A673 (cell line): Measurements from ENCODE around the gene RASAL2.

Source experiments
- CTCF ChIP-seq: fragments of 300-800, 200-600 bp; sonication (generic); conservative IDR thresholded peaks from 2 replicates; pipeline ENCODE4 v1.5.1; 2017; ENCODE audit warnings: low read depth, mild to moderate bottlenecking, antibody characterized with exemption, low read length, moderate library complexity, mixed read lengths
- EZH2 ChIP-seq: fragments of 200-600 bp; sonication (generic); IDR thresholded peaks from 2 replicates; pipeline ENCODE4 v1.6.1; 2017; ENCODE audit warnings: borderline replicate concordance, low read depth, mild to moderate bottlenecking, mixed read lengths, antibody characterized with exemption, low read length; ENCODE audit not compliant: poor library complexity, severe bottlenecking

GRCh38 chr1:178237121-178237520 lies 143.2 kb downstream of the RASAL2 start:
- no peak for TF ChIP-seq EZH2
- no peak for TF ChIP-seq CTCF
